ENCODE results near the gene ICAM2.
A peak's percentile ranks its signal among the peaks of the same experiment; 100 is the strongest.

The ICAM2 gene

GRCh38 chr17:63961355-63962212, 58.8 kb downstream of the ICAM2 start:
- DNase-seq (peak in 1 of 3 experiments; percentile 17), ATAC-seq (replicated peaks) (peak; percentile 85)
- Mint-ChIP-seq H3K4me3 (peak overlapping the region in 1 of 2 donors; percentile 62), H3K4me1 (ENCODE audit: low read depth in 2 of 2) (peaks cover 9 to 13% of the 10 kb centered on the region in 2 donors), H3K27ac (peak overlapping the region in 1 of 2 donors; percentile 59), H3K27me3 (no peaks in the 10 kb centered on the region), H3K36me3 (ENCODE audit: insufficient read depth) (no peaks in the 10 kb centered on the region), H3K9me3 (no peaks in the 10 kb centered on the region)

GRCh38 chr17:63960430-63960829, 60.0 kb downstream of the ICAM2 start:
- Mint-ChIP-seq H3K4me1 (ENCODE audit: low read depth in 2 of 2) (peaks cover 9 to 12% of the 10 kb centered on the region in 2 donors), H3K4me3 (no peak overlapping the region), H3K9me3 (no peaks in the 10 kb centered on the region), H3K27ac (no peak overlapping the region), H3K36me3 (ENCODE audit: insufficient read depth) (no peaks in the 10 kb centered on the region), H3K27me3 (no peaks in the 10 kb centered on the region)
- no peak for ATAC-seq (replicated peaks)
- DNase-seq, result no peak

GRCh38 chr17:63960006-63960405, 60.4 kb downstream of the ICAM2 start:
- peaks cover 11 to 13% of the 10 kb centered on the region in 2 donors for H3K4me1 Mint-ChIP-seq (ENCODE audit: low read depth in 2 of 2)
- peak overlapping the region in 1 of 2 donors; percentile 65 for H3K27ac Mint-ChIP-seq
- no peak for DNase-seq
- ATAC-seq (replicated peaks), result no peak
- no peaks in the 10 kb centered on the region for H3K27me3 Mint-ChIP-seq
- H3K36me3 Mint-ChIP-seq (ENCODE audit: insufficient read depth), result no peaks in the 10 kb centered on the region
- no peaks in the 10 kb centered on the region for H3K9me3 Mint-ChIP-seq
- H3K4me3 Mint-ChIP-seq, result no peak overlapping the region

- ATAC-seq (replicated peaks), result no peak
- H3K4me1 Mint-ChIP-seq (ENCODE audit: low read depth in 2 of 2), result peaks cover 21 to 23% of the 10 kb centered on the region in 2 donors
- no peak overlapping the region for H3K27ac Mint-ChIP-seq
- DNase-seq, result no peak
- no peaks in the 10 kb centered on the region for H3K27me3 Mint-ChIP-seq
- no peaks in the 10 kb centered on the region for H3K36me3 Mint-ChIP-seq (ENCODE audit: insufficient read depth)
- H3K9me3 Mint-ChIP-seq, result no peaks in the 10 kb centered on the region
- peak overlapping the region in 1 of 2 donors; percentile 22 for H3K4me3 Mint-ChIP-seq
Observed at GRCh38 chr17:63956296-63956920, 64.0 kb downstream of the ICAM2 start.

GRCh38 chr17:63955791-63956190, 64.6 kb downstream of the ICAM2 start:
- Mint-ChIP-seq H3K27ac (no peak overlapping the region), H3K36me3 (ENCODE audit: insufficient read depth) (no peaks in the 10 kb centered on the region), H3K4me1 (ENCODE audit: low read depth in 2 of 2) (peaks cover 19 to 26% of the 10 kb centered on the region in 2 donors), H3K27me3 (no peaks in the 10 kb centered on the region), H3K9me3 (no peaks in the 10 kb centered on the region), H3K4me3 (peak overlapping the region in 1 of 2 donors; percentile 7)
- no peak for ATAC-seq (replicated peaks)
- DNase-seq, result no peak

- H3K9me3 Mint-ChIP-seq, result no peaks in the 10 kb centered on the region
- peak overlapping the region in 1 of 2 donors; percentile 7 for H3K4me3 Mint-ChIP-seq
- no peak overlapping the region for H3K27ac Mint-ChIP-seq
- H3K27me3 Mint-ChIP-seq, result no peaks in the 10 kb centered on the region
- H3K4me1 Mint-ChIP-seq (ENCODE audit: low read depth in 2 of 2), result peaks cover 19 to 27% of the 10 kb centered on the region in 2 donors
- no peaks in the 10 kb centered on the region for H3K36me3 Mint-ChIP-seq (ENCODE audit: insufficient read depth)
- DNase-seq (no peak), ATAC-seq (replicated peaks) (no peak)
Observed at GRCh38 chr17:63955232-63955631, 65.2 kb downstream of the ICAM2 start.

GRCh38 chr17:63954402-63955063, 65.9 kb downstream of the ICAM2 start:
- Mint-ChIP-seq H3K4me1 (ENCODE audit: low read depth in 2 of 2) (peaks cover 19 to 24% of the 10 kb centered on the region in 2 donors), H3K36me3 (ENCODE audit: insufficient read depth) (no peaks in the 10 kb centered on the region), H3K27ac (peak overlapping the region; percentile 88), H3K9me3 (no peaks in the 10 kb centered on the region), H3K27me3 (no peaks in the 10 kb centered on the region), H3K4me3 (peak overlapping the region; percentile 54 to 64)
- DNase-seq (peak; percentile 42 to 56 (median 47)), ATAC-seq (replicated peaks) (peak; percentile 90)
